ENCODE measurements around the gene CLHC1. TPM values are rescaled to one million over a fixed set of nuclear protein-coding genes. Genes with fewer than 3 reads are reported as not detected.

Gene CLHC1
- total and polyA plus RNA-seq, 2 donors (not counting 1 experiment from before 2014, with no cell fraction given): 2.0 to 12.8 TPM

DNA sequence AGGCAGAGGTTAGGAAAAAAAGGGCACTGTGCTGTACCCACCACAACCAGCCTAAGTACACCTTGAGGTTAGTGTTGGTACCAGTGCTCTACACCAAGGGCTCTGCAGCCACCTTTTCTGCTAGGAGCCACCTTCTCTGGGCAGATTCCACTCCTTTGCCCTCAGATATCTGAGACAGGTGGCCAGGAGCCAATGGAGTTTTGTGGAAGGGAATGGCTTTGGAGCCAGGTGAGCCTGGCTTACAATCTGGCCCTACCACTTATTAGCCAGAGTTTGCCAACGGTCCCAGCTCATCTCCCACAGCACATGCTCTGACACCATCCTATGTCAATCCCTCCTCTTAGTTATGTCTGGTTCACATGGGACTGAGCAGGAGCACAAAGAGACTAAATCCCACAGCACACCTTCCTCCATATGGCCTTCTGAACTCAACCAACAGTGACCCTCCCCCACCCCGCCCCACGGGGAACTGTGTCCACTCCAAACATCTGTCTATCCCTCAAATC lies 77.5 kb downstream of the CLHC1 start:
- POLR2A ChIA-PET: no interaction called here

More for the DNA sequence above, 77.5 kb downstream of the CLHC1 start:
- DNase-seq (no peak), ATAC-seq (ENCODE audit: low read depth) (no peak)
- H3K36me3 ChIP-seq (replicated peaks in 1 of 2; ENCODE audit: control extremely low read depth in 1 of 2, control insufficient read depth in 1 of 2, extremely low read depth in 1 of 2, insufficient read depth in 2 of 2, low read length in 1 of 2): no peaks in the 10 kb centered on the region
- Mint-ChIP-seq H3K27ac (no peak overlapping the region), H3K4me3 (no peak overlapping the region), H3K9me3 (ENCODE audit: insufficient read depth) (no peaks in the 10 kb centered on the region), H3K4me1 (peaks cover 62% of the 10 kb centered on the region), H3K27me3 (no peaks in the 10 kb centered on the region)
- TF ChIP-seq EZH2 (IDR thresholded peaks at IDR 0.05; ENCODE audit: borderline replicate concordance, insufficient read depth, low read depth, low read length, poor library complexity, severe bottlenecking) (no peak), CTCF (IDR thresholded peaks at IDR 0.05) (no peak)
- CTCF ChIA-PET: interaction anchor here (0.7 to 2.7 kb wide), 5 partner anchors 11 to 316 kb away, joined by 3 to 8 read pairs (median 4); no protein-coding TSS in a partner anchor
- no peaks in the 10 kb centered on the region for H4K20me1 ChIP-seq (ENCODE audit: control insufficient read depth, insufficient read depth, low read length, poor library complexity, severe bottlenecking)
- no peak overlapping the region for H3K4me2 ChIP-seq (replicated peaks; ENCODE audit: low read depth, low read length, poor library complexity, severe bottlenecking)
- no peaks in the 10 kb centered on the region for H3K27me3 ChIP-seq (replicated peaks in 1 of 4; ENCODE audit: control extremely low read depth in 1 of 4, control insufficient read depth in 3 of 4, insufficient read depth in 4 of 4, low read length in 3 of 4)
- no peaks in the 10 kb centered on the region for H3K79me2 ChIP-seq (ENCODE audit: control insufficient read depth, insufficient read depth, low read length)
- intact Hi-C loops (cut with micrococcal nuclease): loop anchor here (5.0 kb wide), 1 partner anchor 102 kb away; the partner anchor contains the start of gene RTN4
- H2AFZ ChIP-seq (ENCODE audit: insufficient read depth, low read depth, low read length, poor library complexity, severe bottlenecking): no peak overlapping the region
- peaks cover 41 to 59% of the 10 kb centered on the region in 2 donors for H3K4me1 ChIP-seq (ENCODE audit: control insufficient read depth in 2 of 2, insufficient read depth in 2 of 2, low read length in 2 of 2)
- no peak overlapping the region for H3K4me3 ChIP-seq (ENCODE audit: control extremely low read depth in 1 of 5, extremely low read depth in 1 of 5, insufficient read depth in 1 of 5, low read depth in 2 of 5, low read length in 4 of 5)
- no peaks in the 10 kb centered on the region for H3K9me3 ChIP-seq (ENCODE audit: control extremely low read depth in 1 of 3, control insufficient read depth in 2 of 3, insufficient read depth in 1 of 3, low read length in 2 of 3)
- H3K9ac ChIP-seq (ENCODE audit: low read length): no peak overlapping the region
- 100% methylated on average over 1 of the region's 3 CpGs for WGBS (ENCODE audit: insufficient coverage)
- H3K27ac ChIP-seq (ENCODE audit: low read length in 2 of 2): no peak overlapping the region

Data from B cell (primary cell).